ENCODE data around the gene HEXA.

HEXA gene

GRCh38 chr15:72318408-72318942 lies 57.3 kb downstream of the HEXA start:
- DNase-seq: peak; percentile 45

GRCh38 chr15:72315706-72316370 lies 60.0 kb downstream of the HEXA start:
- peak; percentile 84 for DNase-seq

- DNase-seq: no peak
These were observed 61.9 kb downstream of the HEXA start for GRCh38 chr15:72313881-72314280.

GRCh38 chr15:72313448-72313840 lies 62.4 kb downstream of the HEXA start:
- DNase-seq: no peak

GRCh38 chr15:72312605-72313447 lies 63.0 kb downstream of the HEXA start:
- DNase-seq: peak; percentile 83

- DNase-seq: no peak
These were observed 68.8 kb downstream of the HEXA start for GRCh38 chr15:72307026-72307425.

- peak; percentile 68 for DNase-seq
These were observed 69.5 kb downstream of the HEXA start for GRCh38 chr15:72306211-72306785.

GRCh38 chr15:72304596-72304995 lies 71.2 kb downstream of the HEXA start:
- DNase-seq: no peak

GRCh38 chr15:72302955-72303354 lies 72.9 kb downstream of the HEXA start:
- no peak for DNase-seq
